NCI-H2081 treated with DMSO at 0.1 percent for 48 hours (cell line): Measurements from ENCODE around the gene AKT3.

Source experiments
- DNase-seq: peaks from one replicate; lab custom pipeline; 2025; lab: John Stamatoyannopoulos, UW

The AKT3 gene

DNA sequence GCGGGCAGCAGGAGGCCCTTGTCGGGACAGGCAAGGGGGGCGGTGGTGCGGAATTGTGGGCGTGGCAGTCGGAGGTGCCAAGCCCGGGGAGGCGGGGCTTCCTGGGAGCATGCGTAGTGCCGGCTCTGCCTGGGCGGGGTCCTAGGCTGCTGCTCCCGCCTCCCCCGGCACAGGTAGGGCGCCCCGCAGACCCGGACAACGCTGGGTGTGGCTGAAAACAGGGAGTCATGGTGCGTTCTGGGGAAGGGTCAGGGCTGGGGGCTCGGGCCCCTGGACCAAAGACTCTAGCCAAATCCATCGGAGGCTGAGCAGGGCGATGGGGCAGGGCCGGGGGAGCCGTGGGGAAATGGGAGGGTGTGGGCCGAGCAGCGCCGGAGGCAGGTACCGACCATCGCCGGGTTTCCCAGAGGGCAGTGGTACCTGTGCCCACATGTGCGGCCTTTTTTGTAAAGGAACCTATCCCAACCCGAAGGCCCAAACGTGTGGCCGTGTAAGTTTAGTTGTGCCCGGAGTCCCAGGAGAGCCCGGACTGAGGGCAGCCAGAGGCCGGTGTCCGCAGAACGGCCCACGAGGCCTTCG lies 362.3 kb downstream of the AKT3 start:
- DNase-seq, result no peak

DNA sequence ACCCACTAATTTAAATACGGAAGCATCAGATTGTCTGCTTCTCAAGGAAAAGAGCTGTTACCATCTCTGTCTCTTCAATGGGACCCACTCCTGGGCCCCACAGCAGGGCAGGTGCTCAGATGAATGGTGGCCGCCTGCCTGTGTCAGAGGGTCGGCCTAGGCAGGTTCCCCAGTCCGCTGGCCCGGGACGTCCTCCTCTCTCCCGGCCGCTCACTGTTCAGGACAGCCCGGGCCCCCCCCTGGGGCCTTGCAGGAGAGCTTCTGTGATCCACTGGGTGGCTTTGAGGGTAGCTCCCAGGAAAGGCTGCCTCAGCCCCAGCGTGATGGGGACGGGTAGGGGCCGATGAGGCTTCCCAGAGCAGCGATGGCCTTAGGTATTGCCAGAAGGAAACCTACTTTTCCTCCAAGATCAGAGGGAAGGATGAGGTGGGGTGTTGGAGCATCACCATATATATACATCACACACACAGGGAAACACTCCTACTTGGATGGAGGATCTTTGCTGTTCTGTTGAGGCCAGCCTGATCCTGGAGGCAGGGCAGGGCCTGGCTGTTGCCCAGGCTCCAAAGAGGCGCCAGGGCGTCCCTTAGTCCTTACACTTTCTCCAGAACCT lies 362.9 kb downstream of the AKT3 start:
- DNase-seq, result no peak

DNA sequence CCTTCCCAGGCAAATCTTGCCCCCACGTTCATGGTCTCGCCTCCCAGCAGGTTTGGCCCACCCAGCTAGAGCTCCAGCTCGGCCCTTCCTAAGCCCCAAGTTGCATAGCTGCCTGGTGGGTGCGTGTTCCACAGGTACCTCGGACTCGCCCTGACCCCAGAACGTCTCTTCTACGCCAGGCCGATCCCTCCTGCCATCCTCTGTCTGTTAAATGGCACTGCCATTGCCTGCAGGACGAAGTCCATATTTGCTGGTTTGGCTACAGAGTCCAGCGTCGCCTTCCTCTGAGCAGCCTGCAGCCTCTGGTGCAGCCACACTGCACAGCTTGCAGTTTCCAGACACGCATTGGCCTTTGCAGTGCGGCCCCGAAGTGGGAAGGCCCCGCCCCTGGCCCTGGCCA lies 366.1 kb downstream of the AKT3 start:
- DNase-seq, result no peak

DNA sequence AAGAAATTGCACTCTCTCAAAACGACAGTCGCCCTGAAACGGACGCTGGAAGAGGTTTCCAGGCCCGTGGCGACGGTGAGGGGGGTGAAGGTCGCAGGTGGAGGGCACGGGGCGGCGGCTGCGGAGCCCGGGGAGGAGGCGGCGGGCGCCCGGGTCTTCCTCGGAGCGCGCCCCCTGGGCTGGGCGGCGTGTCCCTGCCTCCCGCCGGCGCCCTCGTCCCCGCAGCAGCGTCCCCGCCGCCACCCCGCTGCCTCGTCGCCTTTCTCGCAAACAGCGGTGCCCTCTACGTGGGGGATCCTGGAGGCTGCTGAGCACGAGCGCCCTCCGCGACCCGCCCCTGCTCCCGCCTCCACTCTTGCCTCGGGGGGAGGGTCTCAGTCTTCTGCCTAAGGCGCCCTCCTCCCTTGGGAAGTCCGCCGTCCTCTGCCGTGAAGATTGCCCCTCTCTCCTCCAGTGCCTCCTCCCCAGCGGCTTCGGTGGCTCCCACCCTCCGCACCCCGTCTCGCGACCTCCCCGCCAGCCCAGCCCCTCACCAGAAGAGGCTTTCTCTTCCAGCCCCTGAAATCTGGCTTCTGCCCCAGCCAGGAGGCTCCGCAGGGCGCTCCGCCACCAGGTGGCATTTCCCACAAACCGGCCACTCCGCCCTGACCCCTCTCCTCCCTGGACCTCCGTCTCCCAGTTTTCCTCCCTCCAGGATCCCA lies 366.8 kb downstream of the AKT3 start:
- DNase-seq, result no peak

DNA sequence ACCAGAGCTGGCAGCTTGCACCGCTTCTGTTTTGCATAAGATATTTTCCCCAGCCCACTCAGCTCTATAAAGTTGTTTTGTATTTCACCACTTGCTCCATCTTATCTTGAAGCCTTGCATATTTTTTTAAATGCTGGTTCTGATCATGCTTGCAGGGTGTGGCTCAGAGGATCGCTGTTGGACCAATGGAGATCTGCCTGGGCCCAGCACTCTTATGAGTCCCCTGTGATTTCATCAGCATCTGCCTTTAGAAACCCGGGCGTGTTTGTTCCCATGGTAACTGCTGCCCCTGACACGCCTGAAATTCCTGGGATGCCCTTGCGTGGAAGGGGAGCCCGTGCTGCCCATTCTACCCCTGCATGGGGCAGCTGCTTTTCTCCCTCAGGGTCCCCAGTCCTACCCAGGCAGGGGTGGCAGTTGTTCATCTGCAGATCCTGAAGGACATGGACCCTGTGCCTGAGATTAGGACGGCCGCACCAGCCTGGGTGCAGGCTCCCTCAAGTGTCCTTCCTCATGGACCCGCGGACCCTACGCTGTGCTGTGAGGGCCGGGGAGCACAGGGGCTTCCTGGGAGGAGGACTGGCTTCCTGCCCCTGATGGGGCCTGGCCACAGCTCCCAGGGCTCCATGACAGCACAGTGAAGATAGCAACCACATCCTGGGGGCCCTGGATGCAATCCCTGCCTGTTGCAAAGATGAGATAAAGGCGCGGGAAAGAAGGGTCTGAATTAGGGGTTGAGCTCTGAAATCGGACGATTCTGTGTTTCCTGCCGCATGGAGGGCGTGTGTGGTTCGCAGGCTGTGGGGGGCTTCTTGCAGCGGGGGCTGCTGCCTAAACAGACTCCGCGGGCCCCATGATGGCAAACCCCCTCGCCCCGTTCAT lies 367.7 kb downstream of the AKT3 start:
- no peak for DNase-seq

DNA sequence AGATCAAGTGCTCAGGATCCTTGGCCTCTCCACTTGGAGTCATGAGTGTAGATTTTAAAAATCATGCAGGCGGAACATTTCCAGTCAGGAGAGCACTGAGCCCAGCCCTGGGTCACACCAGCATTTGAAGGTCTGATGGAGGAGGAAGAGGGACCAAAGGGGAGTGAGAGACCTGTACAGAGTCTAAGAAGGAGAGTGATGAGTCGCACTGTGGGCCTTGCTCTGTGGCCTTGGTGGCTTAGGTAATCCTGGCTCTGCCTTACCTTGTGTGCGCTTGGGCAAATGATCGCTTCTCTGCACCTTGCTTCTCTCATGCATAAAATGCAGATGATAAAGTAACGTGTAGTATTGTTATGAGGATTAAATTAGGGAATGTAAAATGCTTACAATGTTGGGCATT lies 368.9 kb downstream of the AKT3 start:
- no peak for DNase-seq

DNA sequence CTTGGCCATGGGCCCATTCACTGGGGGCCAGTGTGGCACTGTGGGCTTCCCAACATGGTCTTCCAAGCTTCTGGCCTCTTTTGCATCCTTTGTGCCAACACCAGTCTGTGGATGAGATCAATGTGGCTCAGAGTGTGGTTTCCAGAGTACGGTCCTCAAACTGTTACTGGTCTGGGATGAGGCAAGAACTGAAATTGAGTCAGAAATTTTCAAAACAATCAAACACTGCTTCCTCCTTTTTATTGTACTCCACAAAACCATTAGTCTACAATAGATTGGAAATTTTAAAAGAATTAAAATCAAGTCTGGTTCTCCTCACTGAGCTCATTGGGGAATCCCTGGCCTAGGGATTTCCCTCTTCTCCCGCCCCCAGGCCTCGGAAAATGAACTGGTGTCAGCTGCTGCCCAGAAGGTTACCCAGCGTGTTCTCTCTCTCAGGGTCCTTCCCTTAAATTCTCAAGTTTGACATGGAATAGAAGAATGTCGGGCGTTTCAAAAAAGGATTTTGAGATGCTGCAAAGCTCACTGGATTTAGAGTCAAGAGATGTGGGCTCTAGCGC lies 372.2 kb downstream of the AKT3 start:
- DNase-seq, result no peak

DNA sequence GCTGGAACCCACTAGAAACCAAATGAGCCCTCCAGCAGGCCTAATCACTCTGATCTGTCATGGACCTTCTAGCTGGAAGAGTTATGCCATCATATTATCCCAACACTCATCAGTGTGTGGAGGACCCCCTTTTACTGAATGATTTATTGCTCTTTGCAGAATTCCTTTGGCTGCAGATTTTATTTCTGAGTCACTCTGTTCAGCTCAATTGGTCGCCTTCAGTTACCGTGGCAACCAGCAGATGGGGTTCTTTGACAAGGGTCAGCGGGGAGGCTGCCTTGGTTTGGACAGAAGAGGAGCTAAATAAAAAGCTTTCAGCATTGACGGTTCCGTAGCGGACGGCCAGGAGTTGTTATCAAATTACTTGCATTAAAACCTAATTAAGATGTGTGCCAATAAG lies 374.1 kb downstream of the AKT3 start:
- DNase-seq, result no peak

DNA sequence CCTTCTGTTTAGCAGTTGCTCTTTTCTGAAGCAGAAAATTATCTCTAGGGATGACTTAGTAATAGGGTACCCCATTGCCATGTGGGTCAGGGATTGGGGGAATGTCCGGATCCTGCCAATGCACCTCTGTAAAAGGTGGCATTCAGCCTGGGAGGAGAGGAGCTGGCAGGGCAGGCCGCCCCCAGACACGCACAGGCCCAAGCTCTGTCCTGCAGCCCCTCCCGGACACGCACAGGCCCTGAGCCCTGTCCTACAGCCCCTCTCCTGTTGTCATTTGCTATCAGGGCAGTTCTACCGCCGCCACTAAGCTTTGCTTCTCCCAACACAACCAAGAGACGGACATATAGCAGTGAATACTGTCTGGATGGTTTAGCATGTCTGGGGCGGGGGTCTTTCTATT lies 375.1 kb downstream of the AKT3 start:
- DNase-seq, result no peak

DNA sequence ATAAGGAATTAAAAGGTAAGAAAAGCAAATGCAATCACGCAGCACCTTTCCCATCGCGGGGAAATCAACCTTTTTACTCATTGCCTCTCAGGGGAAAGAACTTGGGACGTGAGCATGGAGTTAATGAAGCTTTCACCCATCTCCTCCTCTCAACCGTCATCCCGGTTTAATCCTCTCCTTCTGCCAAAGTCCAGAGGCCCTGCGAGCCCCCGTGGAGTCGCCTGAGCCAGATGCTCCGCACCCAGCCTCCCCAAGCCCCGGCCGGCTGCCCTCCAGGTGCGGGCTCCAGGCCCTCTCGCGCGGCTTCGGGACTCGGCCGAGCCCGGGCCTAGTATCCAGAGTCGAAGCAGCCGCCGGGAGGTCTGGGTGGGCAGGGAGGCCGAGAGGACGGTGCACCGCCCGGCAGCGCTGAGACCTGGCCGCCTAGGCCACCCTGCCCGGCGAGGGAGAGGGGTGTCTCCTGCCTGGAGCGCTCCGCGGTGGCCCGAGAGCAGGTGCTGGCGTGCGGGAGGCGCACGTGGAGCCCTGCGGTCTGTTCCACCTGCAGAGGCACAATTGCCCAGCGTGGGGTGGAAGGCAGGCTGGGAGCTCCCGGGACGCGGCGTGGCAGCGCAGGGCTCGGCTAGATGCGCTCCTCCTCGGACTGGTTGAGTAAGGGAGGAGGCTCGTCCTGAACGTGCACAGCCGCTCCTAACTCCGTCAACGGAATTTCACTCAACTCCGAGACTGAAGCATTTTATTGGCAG lies 375.7 kb downstream of the AKT3 start:
- DNase-seq, result no peak

DNA sequence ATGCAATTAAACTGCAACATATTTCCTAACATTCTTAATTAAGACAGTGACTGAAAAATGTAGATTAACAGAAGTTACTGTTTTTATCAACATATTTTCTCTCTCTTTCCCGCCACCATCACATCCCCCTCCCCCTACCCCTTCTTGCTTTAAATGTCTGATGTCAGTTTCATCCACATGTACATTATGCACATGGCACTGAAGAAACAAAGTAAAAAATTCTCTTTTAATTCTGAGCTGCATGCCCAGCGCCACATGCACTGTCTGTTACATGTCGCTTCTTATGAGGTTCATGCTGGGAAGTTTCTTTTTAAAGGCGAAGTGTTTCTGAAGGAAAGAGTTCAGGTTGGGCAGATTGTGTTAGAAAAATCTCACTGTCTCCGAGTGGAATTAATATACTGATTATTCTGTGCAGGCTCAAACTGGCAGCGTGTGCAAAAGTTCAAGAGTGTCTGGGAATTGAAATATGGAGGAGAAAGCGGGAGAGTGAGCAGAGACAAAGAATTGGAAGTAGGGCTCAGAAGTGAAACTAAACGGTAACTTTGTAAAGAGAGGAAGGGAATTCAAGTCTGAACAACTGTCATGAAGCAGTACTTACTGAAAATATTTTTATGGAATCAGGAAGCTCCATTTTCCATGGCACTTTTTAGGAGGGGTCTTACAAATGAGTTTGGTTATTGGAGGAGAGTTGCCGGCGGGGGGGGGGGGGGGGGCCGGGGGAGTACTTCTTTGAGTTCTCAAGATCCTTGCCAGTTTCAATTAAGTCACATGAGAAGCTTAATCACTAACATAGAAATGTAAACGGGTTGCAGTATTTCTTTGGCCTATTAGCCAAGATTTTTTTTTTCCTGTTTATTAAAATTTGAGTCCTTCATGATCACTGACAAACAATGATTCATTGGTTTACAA lies 376.6 kb downstream of the AKT3 start:
- no peak for DNase-seq

DNA sequence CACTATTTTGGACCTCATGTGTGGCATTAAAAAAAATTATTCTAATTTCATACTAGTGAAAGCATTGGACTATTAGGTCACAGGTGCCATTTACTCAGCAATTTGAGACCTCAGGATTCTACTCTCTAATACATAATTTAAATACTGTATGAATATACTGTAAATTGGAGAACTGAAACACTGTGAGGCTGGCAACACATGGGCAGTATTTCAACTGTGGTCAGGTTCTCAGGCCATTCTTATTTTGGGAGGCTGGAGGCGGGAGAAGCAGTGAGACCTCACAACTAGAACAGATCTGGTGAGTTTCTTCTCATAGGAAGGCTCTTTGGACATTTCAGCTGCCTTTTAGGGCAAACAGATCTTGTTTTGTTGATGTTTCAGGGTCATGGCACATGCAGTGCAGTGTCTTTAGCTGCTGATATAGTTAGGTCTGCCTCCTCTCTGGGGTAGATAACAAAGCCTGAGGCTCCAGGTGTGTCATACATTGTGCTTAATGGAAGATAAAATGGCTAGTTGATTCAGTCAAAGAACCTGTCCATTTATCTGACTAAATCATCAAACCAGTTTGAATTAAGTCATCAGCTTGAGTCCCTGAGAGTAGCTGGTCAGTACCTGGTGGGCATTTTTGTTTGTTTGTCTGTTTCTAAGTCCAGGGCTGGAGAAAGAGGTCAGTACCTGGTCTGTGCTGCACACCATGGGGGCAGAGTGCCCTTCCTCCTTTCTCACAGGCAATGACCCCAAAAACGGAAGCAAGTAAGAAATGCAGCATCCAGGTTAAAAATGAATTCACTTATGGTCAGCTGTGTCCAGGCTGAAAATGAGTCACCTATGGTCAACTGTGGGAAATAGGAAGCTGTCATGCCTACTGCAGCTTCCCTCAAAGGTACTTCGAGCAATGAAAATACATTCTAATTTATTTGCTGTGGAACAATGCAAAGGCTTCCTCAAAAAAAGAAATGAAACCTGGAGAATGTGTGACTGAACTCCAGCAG lies 378.0 kb downstream of the AKT3 start:
- no peak for DNase-seq

DNA sequence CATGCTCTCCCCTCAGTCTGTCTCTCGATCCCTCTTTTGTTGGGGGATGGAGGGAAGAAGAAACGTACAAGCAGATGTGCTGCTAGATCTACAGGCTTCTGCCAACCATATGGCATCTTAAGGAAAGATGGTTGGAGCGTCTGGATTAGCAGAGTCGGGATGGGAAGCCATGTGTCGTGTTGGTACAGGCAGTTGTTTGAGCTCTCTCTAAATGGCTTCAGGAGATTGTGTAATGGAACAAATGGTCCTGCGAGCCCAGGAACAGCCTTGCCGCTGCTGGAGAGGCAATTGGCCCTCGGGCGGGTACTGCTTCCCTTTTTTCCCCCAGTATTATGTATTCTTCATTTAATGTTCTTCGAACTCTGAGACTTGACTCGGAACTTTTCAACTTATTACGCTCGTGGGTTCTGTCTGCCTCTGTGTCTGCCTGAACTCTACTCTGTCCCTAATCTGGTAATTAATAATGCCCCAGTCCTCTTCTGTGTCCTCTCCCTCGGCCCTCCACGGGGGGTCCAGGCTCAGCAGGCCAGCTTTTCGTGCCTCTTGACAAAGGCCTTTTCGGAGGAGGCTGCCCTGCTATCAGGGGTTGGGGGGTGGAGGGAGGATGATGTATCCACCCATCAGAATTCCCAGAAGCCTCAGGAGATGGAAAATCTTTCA lies 378.9 kb downstream of the AKT3 start:
- DNase-seq, result no peak

DNA sequence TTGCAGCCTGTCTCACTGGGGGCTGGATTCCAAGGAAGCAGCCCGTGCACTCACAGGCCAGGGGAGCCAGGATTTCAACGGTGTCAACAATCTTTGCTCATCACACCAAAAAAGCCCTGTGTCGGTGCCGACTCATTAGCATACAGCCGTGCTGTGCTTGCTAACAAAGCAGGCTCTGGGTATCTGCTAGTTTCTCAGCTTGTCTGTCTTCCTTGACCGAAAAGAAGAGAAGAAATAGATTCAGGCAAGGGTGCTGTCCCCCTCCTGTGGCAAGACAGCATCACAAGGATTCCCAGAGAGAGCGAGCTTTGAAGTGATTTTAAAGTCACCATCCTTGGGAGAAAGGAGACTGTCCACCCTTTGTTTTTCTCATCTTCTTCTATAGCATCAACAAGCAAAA lies 379.5 kb downstream of the AKT3 start:
- no peak for DNase-seq

DNA sequence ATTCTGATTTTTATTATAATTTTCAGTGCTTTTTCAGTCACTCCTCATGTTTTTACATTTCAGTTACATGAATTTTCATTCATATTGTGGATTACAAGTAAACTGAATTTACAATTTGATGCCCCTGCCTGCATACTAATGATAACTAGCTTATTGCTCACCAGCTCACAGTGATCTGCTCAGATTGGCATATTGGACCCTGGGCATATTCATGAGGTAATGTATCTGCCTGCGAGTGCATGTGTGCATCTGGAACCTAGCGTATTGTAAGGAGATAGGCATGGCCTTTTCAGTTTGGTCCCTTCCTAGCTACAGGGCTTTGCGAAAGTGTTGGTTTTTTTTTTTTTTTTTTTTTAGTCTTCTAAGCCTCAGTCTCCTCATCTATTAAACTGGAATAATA lies 380.5 kb downstream of the AKT3 start:
- no peak for DNase-seq

DNA sequence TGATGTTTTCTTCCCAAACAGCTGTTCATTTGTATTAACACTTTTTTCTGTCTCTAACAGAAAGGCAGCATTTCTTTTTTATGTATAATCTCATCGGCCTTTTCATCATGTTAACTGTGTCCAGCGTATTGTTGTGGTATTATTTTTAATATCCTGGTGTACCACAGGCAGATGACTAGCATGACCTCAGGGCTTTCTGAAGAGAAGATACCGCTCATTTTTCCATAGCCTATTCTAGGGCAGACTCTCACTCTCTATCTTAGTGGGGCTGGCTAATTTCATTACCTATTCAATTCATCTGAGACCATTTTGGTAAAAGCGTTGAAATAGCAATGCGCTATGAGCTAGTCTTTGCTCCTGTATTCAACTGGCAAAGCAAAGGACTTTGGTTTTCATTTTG lies 384.3 kb downstream of the AKT3 start:
- DNase-seq, result no peak

DNA sequence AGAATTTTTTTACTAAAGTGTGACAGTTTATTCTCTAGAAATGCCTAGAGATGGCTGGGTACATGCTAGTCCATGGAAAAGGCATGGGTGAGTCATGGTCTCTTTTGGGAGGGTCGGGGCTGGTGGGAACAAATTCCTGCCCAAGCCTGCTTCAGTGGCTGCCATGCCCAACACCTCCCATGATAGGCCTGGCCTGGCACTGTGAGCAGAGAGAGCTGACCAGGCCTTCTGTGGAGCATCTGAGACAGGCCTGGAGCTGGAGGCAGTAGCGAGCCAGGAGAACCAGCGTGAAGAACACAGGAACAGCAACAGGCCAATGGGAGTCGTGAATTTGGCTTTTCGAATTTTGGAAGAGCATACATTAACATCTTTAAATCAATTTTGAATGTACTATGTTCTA lies 385.0 kb downstream of the AKT3 start:
- no peak for DNase-seq

DNA sequence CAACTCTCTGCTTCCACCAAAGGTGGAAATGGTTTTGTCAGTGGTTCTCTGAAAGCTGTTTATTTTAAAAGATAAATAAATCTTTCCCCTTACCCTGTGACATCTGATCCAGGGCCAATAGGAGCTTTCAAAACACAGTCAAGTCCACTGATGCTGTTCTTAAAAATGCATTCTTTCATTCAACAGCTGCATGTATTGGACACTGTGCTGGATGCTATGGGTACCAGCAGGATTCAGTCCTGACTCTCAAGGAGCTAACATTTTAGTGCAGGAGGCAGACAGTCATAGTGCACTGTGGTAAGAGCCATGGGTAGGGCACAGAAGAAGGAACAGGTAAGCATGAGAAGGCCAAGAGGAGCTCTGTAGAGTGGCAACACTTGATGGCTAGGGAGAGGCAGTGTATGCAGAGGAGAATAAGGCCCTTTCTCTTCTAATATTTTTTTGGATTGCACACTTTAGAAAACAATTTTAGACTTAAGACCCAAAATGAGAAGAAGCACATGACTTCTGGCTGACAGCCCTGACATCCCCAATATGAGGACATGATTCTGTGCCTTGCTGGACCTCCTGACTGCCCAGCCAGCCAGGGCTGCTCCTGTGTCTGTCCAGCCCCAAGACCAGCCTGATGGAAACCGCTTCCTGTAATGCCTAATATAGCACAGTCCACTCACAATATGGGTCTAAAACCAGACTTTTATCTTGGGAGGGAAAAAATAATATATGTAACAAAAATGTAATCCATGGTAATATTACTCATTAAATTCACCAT lies 386.9 kb downstream of the AKT3 start:
- DNase-seq, result no peak
